MCF 10A (cell line): Measurements from ENCODE around the gene CCR7. TPM values are rescaled to one million over a fixed set of nuclear protein-coding genes. Genes with fewer than 3 reads are reported as not detected.

Experiments
- BruUV-seq: library from RNA; stranded (reverse); fragments of 400-500 nt; replicated peaks from 2 replicates; lab custom pipeline; 2021; lab: Mats Ljungman, UMichigan
- CTCF ChIA-PET: fragments of 300-600 bp; sonication (Branson Sonifier 250); formaldehyde crosslinking; extraction: SDS; loops from one replicate; lab custom pipeline; 2021; ENCODE audit warnings: antibody characterized with exemption, inconsistent platforms; lab: Yijun Ruan, JAX
- POLR2A ChIA-PET: fragments of 300-600, 350-650 bp; sonication (Branson Sonifier 250); formaldehyde crosslinking; extraction: SDS; loops from one replicate; lab custom pipeline; 2020; ENCODE audit warnings: antibody characterized with exemption, inconsistent platforms; lab: Yijun Ruan, JAX
- DNase-seq: peaks from one replicate; pipeline ENCODE4 v3.0.0-alpha.2; 2018; ENCODE audit not compliant: unreplicated experiment
- H3K27ac Mint-ChIP-seq: one replicate; pipeline ENCODE4 v1.8.0; 2022; ENCODE audit warnings: mild to moderate bottlenecking, low read depth, mixed read lengths; ENCODE audit not compliant: unreplicated experiment
- H3K27me3 Mint-ChIP-seq: one replicate; pipeline ENCODE4 v1.8.0; 2022; ENCODE audit warnings: mixed read lengths; ENCODE audit not compliant: insufficient read depth, unreplicated experiment
- H3K36me3 Mint-ChIP-seq: one replicate; pipeline ENCODE4 v1.8.0; 2022; ENCODE audit warnings: mild to moderate bottlenecking, moderate library complexity, mixed read lengths; ENCODE audit not compliant: insufficient read depth, unreplicated experiment
- H3K4me1 Mint-ChIP-seq: one replicate; pipeline ENCODE4 v1.8.0; 2022; ENCODE audit warnings: mixed read lengths; ENCODE audit not compliant: insufficient read depth, unreplicated experiment
- H3K4me3 Mint-ChIP-seq: one replicate; pipeline ENCODE4 v1.8.0; 2022; ENCODE audit warnings: mild to moderate bottlenecking, moderate library complexity, mixed read lengths; ENCODE audit not compliant: unreplicated experiment
- H3K9me3 Mint-ChIP-seq: one replicate; pipeline ENCODE4 v1.8.0; 2022; ENCODE audit warnings: mixed read lengths; ENCODE audit not compliant: unreplicated experiment
- intact Hi-C: fragments of 100-400 bp; cut with micrococcal nuclease; formaldehyde crosslinking; loops from 2 replicates; pipeline ENCODE4 v1.14.1; 2022
- total RNA-seq: library from RNA; stranded (reverse); gene quantifications from 2 replicates; pipeline ENCODE4 v1.2.3, GENCODE V29; 2022
- TF ChIP-seq, protein P1 (sequence below): fragments of 200-600 bp; IDR thresholded peaks from one replicate; pipeline ENCODE4 v1.8.0; 2022; ENCODE audit warnings: antibody characterized with exemption, mild to moderate bottlenecking; ENCODE audit not compliant: unreplicated experiment

CCR7 gene
- total RNA-seq, 1 experiment from 2014 or later, result not detected

GRCh38 chr17:40532520-40533253 is 32.6 kb downstream of the CCR7 start:
- Mint-ChIP-seq H3K27ac (peak overlapping the region; percentile 53), H3K4me1 (peaks cover 49% of the 10 kb centered on the region), H3K4me3 (no peak overlapping the region), H3K27me3 (no peaks in the 10 kb centered on the region), H3K9me3 (no peaks in the 10 kb centered on the region), H3K36me3 (peaks cover 7% of the 10 kb centered on the region)
- no peak for DNase-seq
- TF ChIP-seq, protein P1, sequence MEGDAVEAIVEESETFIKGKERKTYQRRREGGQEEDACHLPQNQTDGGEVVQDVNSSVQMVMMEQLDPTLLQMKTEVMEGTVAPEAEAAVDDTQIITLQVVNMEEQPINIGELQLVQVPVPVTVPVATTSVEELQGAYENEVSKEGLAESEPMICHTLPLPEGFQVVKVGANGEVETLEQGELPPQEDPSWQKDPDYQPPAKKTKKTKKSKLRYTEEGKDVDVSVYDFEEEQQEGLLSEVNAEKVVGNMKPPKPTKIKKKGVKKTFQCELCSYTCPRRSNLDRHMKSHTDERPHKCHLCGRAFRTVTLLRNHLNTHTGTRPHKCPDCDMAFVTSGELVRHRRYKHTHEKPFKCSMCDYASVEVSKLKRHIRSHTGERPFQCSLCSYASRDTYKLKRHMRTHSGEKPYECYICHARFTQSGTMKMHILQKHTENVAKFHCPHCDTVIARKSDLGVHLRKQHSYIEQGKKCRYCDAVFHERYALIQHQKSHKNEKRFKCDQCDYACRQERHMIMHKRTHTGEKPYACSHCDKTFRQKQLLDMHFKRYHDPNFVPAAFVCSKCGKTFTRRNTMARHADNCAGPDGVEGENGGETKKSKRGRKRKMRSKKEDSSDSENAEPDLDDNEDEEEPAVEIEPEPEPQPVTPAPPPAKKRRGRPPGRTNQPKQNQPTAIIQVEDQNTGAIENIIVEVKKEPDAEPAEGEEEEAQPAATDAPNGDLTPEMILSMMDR, result no peak
- BruUV-seq, result no TSS peak
- intact Hi-C loops, result loop anchor here (1.0 kb wide), 7 partner anchors 28 to 174 kb away; no protein-coding TSS in a partner anchor
- POLR2A ChIA-PET, result interaction anchor here (0.7 to 13.6 kb wide), 18 partner anchors 9 to 175 kb away, joined by 3 to 472 read pairs (median 7); partner anchors contain the start of genes IGFBP4, TNS4 and TOP2A
- CTCF ChIA-PET, result interaction anchor here (0.5 to 9.8 kb wide), 42 partner anchors 10 to 174 kb away, joined by 3 to 97 read pairs (median 6); partner anchors contain the start of genes GJD3 and TNS4

DNA sequence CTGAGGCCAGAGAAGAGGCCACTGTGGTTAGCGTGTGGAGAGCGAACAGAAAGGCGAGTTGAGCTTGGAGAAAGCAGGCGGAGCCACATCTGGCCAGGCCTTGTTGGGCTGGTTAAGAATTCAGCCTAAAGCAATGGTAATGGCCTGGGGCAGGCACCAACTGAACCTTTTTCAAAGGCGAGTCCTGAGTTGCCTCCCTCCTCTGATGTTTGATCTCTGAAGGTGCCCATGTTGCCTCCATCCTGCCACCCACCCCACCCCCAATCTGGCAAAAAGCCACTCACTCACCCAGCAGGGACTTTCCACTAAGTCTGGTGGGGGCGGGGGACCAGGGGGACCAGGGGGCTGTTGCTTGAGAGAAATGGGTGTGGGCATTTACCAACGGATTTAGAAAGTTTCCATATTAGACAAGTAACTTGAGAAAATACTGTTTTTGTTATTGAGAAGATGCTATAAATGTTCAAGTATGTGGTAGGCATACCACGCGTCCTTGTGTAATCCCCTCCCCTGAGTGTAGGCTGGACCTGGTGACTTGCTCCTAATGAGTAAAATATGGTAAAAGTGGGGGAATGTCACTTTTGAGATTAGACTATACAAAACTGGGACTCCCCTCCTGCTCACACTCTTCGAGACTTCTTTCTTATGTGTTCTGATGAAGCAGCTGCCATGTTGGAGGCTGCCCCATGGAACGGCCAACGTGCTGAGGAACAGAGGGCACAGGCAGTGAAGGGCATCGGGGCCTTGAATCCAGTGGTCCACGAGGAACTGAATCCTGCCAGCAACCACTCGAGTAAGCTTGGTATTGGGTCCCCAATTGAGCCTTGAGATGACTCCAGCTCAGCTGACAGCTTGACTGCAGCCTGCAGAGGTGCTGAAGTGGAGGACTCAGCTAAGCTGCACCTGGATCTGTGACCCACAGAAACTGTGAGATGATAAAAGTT is 34.0 kb downstream of the CCR7 start:
- peak overlapping the region; percentile 24 for H3K27ac Mint-ChIP-seq
- peaks cover 37% of the 10 kb centered on the region for H3K4me1 Mint-ChIP-seq
- no peaks in the 10 kb centered on the region for H3K27me3 Mint-ChIP-seq
- DNase-seq, result no peak
- ChIA-PET CTCF (interaction anchor here (0.5 to 9.8 kb wide), 26 partner anchors 8 to 326 kb away, joined by 3 to 97 read pairs (median 6); no protein-coding TSS in a partner anchor), POLR2A (interaction anchor here (0.5 to 15.6 kb wide), 18 partner anchors 8 to 199 kb away, joined by 3 to 614 read pairs (median 6); partner anchors contain the start of genes IGFBP4, TNS4 and TOP2A)
- H3K36me3 Mint-ChIP-seq, result peaks cover 7% of the 10 kb centered on the region
- H3K4me3 Mint-ChIP-seq, result no peak overlapping the region
- BruUV-seq, result no TSS peak
- no peaks in the 10 kb centered on the region for H3K9me3 Mint-ChIP-seq
- TF ChIP-seq, protein P1, result no peak
- intact Hi-C loops, result no loop called here

GRCh38 chr17:40530531-40530994 is 34.7 kb downstream of the CCR7 start:
- H3K4me3 Mint-ChIP-seq, result no peak overlapping the region
- POLR2A ChIA-PET, result interaction anchor here (1.0 to 15.6 kb wide), 6 partner anchors 17 to 114 kb away, joined by 3 to 614 read pairs (median 10); partner anchors contain the start of genes TNS4 and TOP2A
- no peaks in the 10 kb centered on the region for H3K9me3 Mint-ChIP-seq

More at GRCh38 chr17:40530531-40530994, 34.7 kb downstream of the CCR7 start:
- BruUV-seq, result no TSS peak
- Mint-ChIP-seq H3K27me3 (no peaks in the 10 kb centered on the region), H3K27ac (no peak overlapping the region), H3K4me1 (peaks cover 34% of the 10 kb centered on the region), H3K36me3 (peaks cover 7% of the 10 kb centered on the region)
- intact Hi-C loops, result no loop called here
- CTCF ChIA-PET, result interaction anchor here (0.7 to 7.8 kb wide), 8 partner anchors 30 to 114 kb away, joined by 3 to 97 read pairs (median 4); no protein-coding TSS in a partner anchor
- TF ChIP-seq, protein P1, result no peak
- DNase-seq, result no peak
